Measurements from ENCODE around the gene PAX4. TPM values are rescaled to one million over a fixed set of nuclear protein-coding genes. Genes with fewer than 3 reads are reported as not detected.
A peak's percentile ranks its signal among the peaks of the same experiment; 100 is the strongest.

Gene PAX4
- total RNA-seq, 1 experiment from 2014 or later = not detected

DNA sequence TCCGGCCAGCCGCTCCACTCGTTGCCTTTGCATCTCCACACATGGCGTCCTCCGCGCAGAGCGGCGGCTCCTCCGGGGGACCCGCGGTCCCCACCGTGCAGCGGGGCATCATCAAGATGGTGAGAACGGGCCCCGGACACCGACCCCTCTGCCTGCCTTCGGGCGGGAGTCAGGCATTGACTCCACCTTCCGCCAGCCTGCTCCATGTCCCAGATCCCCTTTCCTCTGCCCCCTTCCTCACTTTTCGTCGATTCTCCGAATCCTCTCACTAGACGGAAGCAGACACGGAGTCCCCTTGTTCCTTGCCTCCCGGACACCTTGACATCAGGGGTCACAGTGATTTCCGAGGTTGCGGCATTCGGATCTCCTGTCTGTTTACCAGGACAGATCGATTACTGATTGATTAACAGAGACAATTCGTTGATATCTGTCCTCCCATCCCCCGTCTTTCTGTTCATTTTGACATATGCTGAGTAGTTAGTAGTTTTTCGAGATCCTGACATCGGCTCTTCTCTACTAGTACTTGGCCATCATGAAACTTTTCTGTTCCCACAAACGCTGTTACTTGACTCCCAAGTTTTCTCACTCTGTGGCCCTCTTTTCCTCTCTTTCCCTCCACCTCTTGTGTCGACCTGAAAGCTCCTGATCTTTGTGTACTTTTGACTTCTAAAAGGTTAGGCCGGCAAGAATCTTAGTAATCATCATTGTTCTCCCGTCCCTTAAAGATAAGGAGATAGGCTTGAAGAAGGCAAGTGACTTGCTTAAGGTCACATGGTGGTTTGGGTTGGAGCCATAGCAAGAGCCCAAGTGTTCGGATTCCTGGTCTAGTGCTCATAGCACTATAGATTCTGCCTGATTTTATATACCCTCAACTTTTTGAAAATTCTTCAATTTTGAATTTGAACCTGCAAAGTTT, 34.6 kb upstream of the PAX4 start:
- Histone ChIP-seq H3K56ac (ENCODE audit: insufficient read length, low read depth, low read length) (no peak overlapping the region), H2BK120ac (ENCODE audit: low read depth, low read length, poor library complexity, severe bottlenecking) (no peak overlapping the region), H3K23ac (ENCODE audit: insufficient read length, low read depth, low read length) (no peak overlapping the region), H4K5ac (ENCODE audit: insufficient read length, low read depth, low read length) (no peak overlapping the region), H3K4me1 (ENCODE audit: insufficient read depth, low read length) (no peaks in the 10 kb centered on the region; the same call in 1 of the 2 replicates), H3K9me3 (ENCODE audit: control insufficient read depth, low read depth, low read length) (no peaks in the 10 kb centered on the region), H3K27ac (ENCODE audit: insufficient read length, low read depth, low read length) (no peak overlapping the region), H3K23me2 (ENCODE audit: insufficient read length, low read depth, low read length, poor library complexity, severe bottlenecking) (peaks cover 5% of the 10 kb centered on the region), H3K4me2 (ENCODE audit: insufficient read depth, insufficient read length, low read length) (peak overlapping the region; percentile 94), H2BK5ac (ENCODE audit: insufficient read length, low read length) (no peak overlapping the region), H2BK20ac (ENCODE audit: low read depth, low read length, poor library complexity, severe bottlenecking) (no peak overlapping the region), H3T11ph (ENCODE audit: low read length) (no peak overlapping the region), H3K79me1 (ENCODE audit: insufficient read depth, low read depth, low read length, poor library complexity, severe bottlenecking) (peaks cover 3% of the 10 kb centered on the region), H4K91ac (ENCODE audit: insufficient read length, low read depth, low read length) (no peak overlapping the region), H3K18ac (ENCODE audit: insufficient read length, low read depth, low read length) (peak overlapping the region; percentile 75), H3K27me3 (ENCODE audit: insufficient read depth, low read length) (no peaks in the 10 kb centered on the region), H2BK12ac (ENCODE audit: insufficient read length, low read depth, low read length) (no peak overlapping the region), H2AK5ac (ENCODE audit: insufficient read length, low read length) (no peak overlapping the region), H3K4ac (ENCODE audit: low read depth, low read length) (no peak overlapping the region), H3K9ac (ENCODE audit: extremely low read depth, insufficient read length, low read length) (peak overlapping the region; percentile 86), H3K14ac (ENCODE audit: insufficient read depth, low read length) (peak overlapping the region; percentile 71; the same call in 1 of the 2 replicates), H3K79me2 (ENCODE audit: insufficient read depth, low read length) (peaks cover 46% of the 10 kb centered on the region; the same call in 1 of the 2 replicates), H2AFZ (ENCODE audit: low read length) (no peak overlapping the region), H2BK15ac (ENCODE audit: low read depth, low read length) (no peak overlapping the region), H4K20me1 (ENCODE audit: control insufficient read depth, insufficient read depth, insufficient read length) (no peaks in the 10 kb centered on the region), H4K8ac (replicated peaks; ENCODE audit: insufficient read length, low read depth, low read length) (no peak overlapping the region)
- Mint-ChIP-seq H3K9me3 (no peaks in the 10 kb centered on the region), H3K36me3 (ENCODE audit: insufficient read depth in 1 of 3, low read depth in 3 of 3) (peaks cover 5 to 20% (median 8%) of the 10 kb centered on the region in 3 experiments), H3K4me3 (peak overlapping the region; percentile 99 to 100), H3K27ac (peak overlapping the region; percentile 94 to 98 (median 97)), H3K4me1 (peaks cover 37 to 38% of the 10 kb centered on the region in 2 experiments), H3K27me3 (ENCODE audit: low read depth) (no peaks in the 10 kb centered on the region)
- no peak for DNase-seq
- WGBS (ENCODE audit: extremely low coverage, insufficient read length, low lambda C conversion rate) = no CpG with 5 or more reads among the region's 38 CpGs
- TF ChIP-seq, protein P1, sequence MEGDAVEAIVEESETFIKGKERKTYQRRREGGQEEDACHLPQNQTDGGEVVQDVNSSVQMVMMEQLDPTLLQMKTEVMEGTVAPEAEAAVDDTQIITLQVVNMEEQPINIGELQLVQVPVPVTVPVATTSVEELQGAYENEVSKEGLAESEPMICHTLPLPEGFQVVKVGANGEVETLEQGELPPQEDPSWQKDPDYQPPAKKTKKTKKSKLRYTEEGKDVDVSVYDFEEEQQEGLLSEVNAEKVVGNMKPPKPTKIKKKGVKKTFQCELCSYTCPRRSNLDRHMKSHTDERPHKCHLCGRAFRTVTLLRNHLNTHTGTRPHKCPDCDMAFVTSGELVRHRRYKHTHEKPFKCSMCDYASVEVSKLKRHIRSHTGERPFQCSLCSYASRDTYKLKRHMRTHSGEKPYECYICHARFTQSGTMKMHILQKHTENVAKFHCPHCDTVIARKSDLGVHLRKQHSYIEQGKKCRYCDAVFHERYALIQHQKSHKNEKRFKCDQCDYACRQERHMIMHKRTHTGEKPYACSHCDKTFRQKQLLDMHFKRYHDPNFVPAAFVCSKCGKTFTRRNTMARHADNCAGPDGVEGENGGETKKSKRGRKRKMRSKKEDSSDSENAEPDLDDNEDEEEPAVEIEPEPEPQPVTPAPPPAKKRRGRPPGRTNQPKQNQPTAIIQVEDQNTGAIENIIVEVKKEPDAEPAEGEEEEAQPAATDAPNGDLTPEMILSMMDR (conservative IDR thresholded peaks at IDR 0.05) = no peak
